Calu3 (cell line): Measurements from ENCODE around the gene C1QTNF9B. TPM values are rescaled to one million over a fixed set of nuclear protein-coding genes. Genes with fewer than 3 reads are reported as not detected.

Source experiments
- BruUV-seq: library from RNA; stranded (reverse); fragments of 400-500 nt; replicated peaks from 2 replicates; lab custom pipeline; 2021; lab: Mats Ljungman, UMichigan
- CTCF ChIA-PET: fragments of 300-600 bp; sonication (Branson Sonifier 250); formaldehyde crosslinking; loops from one replicate; lab custom pipeline; 2022; ENCODE audit warnings: antibody characterized with exemption; lab: Charles Lee
- DNase-seq: peaks from one replicate; pipeline ENCODE4 v3.0.0; 2022
- H3K27ac Mint-ChIP-seq: one replicate; pipeline ENCODE4 v1.8.0; 2022; ENCODE audit warnings: mixed read lengths; ENCODE audit not compliant: unreplicated experiment
- H3K27me3 Mint-ChIP-seq: one replicate; pipeline ENCODE4 v1.8.0; 2022; ENCODE audit warnings: mixed read lengths; ENCODE audit not compliant: unreplicated experiment
- H3K36me3 Mint-ChIP-seq: one replicate; pipeline ENCODE4 v1.8.0; 2022; ENCODE audit warnings: mild to moderate bottlenecking, moderate library complexity, mixed read lengths; ENCODE audit not compliant: insufficient read depth, unreplicated experiment
- H3K4me1 Mint-ChIP-seq: one replicate; pipeline ENCODE4 v1.8.0; 2022; ENCODE audit warnings: mild to moderate bottlenecking, low read depth, mixed read lengths; ENCODE audit not compliant: unreplicated experiment
- H3K4me3 Mint-ChIP-seq: one replicate; pipeline ENCODE4 v1.8.0; 2022; ENCODE audit warnings: mild to moderate bottlenecking, low read depth, moderate library complexity, mixed read lengths; ENCODE audit not compliant: unreplicated experiment
- H3K9me3 Mint-ChIP-seq: one replicate; pipeline ENCODE4 v1.8.0; 2022; ENCODE audit warnings: low read depth, mixed read lengths; ENCODE audit not compliant: unreplicated experiment
- intact Hi-C: fragments of 100-400 bp; cut with micrococcal nuclease; formaldehyde crosslinking; loops from one replicate; pipeline ENCODE4 v1.10.0; 2022; ENCODE audit not compliant: unreplicated experiment
- total RNA-seq: library from RNA; stranded (reverse); gene quantifications from 2 replicates; pipeline ENCODE4 v1.2.3, GENCODE V29; 2022
- TF ChIP-seq, protein P1 (sequence below): fragments of 200-600 bp; IDR thresholded peaks from one replicate; pipeline ENCODE4 v1.8.0; 2022; ENCODE audit warnings: antibody characterized with exemption; ENCODE audit not compliant: unreplicated experiment

The C1QTNF9B gene
- total RNA-seq, 1 experiment from 2014 or later: not detected

DNA sequence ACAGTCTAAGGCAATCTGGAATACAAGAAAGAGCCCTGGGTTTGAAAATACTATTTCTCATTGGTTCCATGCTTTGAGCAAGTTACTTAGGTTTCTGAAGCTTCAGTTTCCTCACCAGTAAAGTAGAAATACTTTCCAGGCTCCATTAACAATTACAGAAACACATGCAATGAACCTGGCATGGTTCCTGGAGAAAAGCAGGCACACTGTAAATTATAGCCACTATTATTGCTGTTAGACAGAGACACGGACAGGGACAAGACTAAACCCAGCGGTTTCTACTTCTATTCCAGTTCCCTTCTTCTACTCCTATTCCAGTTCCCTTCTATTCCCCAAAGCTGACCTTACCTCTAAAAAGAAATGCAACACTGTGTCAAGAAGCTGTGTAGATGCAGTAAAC lies 49.3 kb downstream of the C1QTNF9B start:
- Mint-ChIP-seq H3K27ac (no peak overlapping the region), H3K4me3 (no peak overlapping the region), H3K27me3 (no peaks in the 10 kb centered on the region), H3K4me1 (peaks cover 9% of the 10 kb centered on the region), H3K36me3 (no peaks in the 10 kb centered on the region), H3K9me3 (no peaks in the 10 kb centered on the region)
- intact Hi-C loops: no loop called here
- CTCF ChIA-PET: no interaction called here
- TF ChIP-seq, protein P1, sequence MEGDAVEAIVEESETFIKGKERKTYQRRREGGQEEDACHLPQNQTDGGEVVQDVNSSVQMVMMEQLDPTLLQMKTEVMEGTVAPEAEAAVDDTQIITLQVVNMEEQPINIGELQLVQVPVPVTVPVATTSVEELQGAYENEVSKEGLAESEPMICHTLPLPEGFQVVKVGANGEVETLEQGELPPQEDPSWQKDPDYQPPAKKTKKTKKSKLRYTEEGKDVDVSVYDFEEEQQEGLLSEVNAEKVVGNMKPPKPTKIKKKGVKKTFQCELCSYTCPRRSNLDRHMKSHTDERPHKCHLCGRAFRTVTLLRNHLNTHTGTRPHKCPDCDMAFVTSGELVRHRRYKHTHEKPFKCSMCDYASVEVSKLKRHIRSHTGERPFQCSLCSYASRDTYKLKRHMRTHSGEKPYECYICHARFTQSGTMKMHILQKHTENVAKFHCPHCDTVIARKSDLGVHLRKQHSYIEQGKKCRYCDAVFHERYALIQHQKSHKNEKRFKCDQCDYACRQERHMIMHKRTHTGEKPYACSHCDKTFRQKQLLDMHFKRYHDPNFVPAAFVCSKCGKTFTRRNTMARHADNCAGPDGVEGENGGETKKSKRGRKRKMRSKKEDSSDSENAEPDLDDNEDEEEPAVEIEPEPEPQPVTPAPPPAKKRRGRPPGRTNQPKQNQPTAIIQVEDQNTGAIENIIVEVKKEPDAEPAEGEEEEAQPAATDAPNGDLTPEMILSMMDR: no peak
- DNase-seq: no peak
- BruUV-seq: no TSS peak

DNA sequence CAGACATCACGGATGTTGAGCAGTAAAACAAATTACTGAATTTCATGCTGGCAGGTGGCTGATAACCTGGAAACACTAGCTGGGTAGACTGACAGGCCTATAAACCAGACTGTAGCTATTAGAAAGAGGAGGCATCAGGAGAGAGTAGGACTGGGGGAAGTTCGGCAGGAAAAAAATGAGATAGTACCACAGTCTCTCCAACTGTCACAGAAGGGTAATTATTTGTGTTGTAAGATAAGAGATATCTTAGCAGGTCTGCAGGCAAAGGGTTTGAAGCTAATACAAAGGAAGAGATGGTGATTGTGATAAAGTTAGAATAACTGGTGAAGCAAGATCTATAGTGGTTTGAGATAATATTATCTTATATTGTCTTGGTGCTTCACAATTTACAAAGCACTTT lies 49.8 kb downstream of the C1QTNF9B start:
- Mint-ChIP-seq H3K4me1 (peaks cover 9% of the 10 kb centered on the region), H3K9me3 (no peaks in the 10 kb centered on the region), H3K27ac (no peak overlapping the region), H3K36me3 (no peaks in the 10 kb centered on the region), H3K4me3 (no peak overlapping the region), H3K27me3 (no peaks in the 10 kb centered on the region)
- intact Hi-C loops: no loop called here
- TF ChIP-seq, protein P1: no peak
- DNase-seq: no peak
- no TSS peak for BruUV-seq
- CTCF ChIA-PET: no interaction called here

DNA sequence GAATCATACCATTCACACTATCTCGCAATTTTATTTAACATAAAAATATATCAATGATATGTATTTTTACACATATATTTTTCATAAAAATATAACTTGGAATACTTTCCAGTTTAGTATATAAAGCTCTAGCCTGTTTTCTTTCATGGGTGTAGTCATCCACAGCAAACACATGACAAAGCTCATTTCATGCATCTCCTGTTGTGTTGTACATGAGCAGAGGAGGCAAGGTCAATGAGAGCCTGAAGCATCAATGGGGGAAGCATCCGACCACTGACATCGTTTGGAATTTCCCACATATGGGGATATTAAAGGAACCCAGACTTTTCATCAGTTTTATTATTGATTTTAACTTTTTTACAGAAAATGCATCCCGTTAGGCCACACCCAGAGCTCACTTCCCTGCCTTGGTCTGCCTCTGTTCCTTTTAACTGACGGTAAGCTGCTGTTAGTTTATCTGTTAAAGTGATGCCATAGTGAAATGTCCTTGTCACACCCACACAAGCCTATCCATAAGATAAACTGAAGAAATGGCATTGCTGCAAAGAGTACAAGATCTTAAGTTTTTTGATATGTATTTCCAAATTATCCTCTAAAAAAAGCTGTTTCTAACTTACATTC lies 52.1 kb downstream of the C1QTNF9B start:
- no peaks in the 10 kb centered on the region for H3K36me3 Mint-ChIP-seq
- CTCF ChIA-PET: no interaction called here
- BruUV-seq: no TSS peak
- no peak overlapping the region for H3K4me3 Mint-ChIP-seq
- H3K27ac Mint-ChIP-seq: no peak overlapping the region
- no peak for DNase-seq
- H3K9me3 Mint-ChIP-seq: no peaks in the 10 kb centered on the region
- H3K4me1 Mint-ChIP-seq: peaks cover under 1% of the 10 kb centered on the region
- TF ChIP-seq, protein P1: no peak
- intact Hi-C loops: no loop called here
- H3K27me3 Mint-ChIP-seq: no peaks in the 10 kb centered on the region

DNA sequence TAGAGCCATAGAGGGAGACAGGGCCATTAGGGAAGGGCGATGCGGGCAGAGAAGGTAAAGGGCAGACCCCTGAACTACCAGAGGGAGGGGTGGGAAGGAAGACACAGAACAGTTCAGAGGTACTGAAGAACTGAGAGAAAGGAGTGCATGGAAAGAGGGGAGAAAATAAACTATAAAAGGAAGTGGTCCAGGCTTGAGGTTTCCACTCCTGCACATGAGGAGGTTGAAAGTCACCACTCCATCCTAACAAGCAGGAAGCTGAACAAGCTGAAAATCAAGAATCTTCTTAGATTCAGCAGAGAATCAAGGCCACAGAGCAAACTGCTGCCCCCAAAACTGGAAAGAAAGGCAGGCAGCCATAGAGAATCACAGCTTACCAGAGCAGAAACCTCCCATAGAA lies 53.2 kb downstream of the C1QTNF9B start:
- intact Hi-C loops: no loop called here
- CTCF ChIA-PET: no interaction called here
- TF ChIP-seq, protein P1: no peak
- no peak overlapping the region for H3K4me3 Mint-ChIP-seq
- no peaks in the 10 kb centered on the region for H3K36me3 Mint-ChIP-seq
- BruUV-seq: no TSS peak
- no peaks in the 10 kb centered on the region for H3K4me1 Mint-ChIP-seq
- DNase-seq: no peak
- H3K9me3 Mint-ChIP-seq: no peaks in the 10 kb centered on the region
- no peaks in the 10 kb centered on the region for H3K27me3 Mint-ChIP-seq
- H3K27ac Mint-ChIP-seq: no peak overlapping the region
